ENCODE data around the gene SFRP5. TPM values are rescaled to one million over a fixed set of nuclear protein-coding genes. Genes with fewer than 3 reads are reported as not detected.

SFRP5 gene
- total and polyA plus RNA-seq, 2 donors (not counting 1 experiment from before 2014, with no cell fraction given) = not detected

- DNase-seq (peak; percentile 76), ATAC-seq (ENCODE audit: low read depth) (peak; percentile 70)
- Histone ChIP-seq H3K27ac (ENCODE audit: low read length in 2 of 2) (no peak overlapping the region), H3K9ac (ENCODE audit: low read length) (no peak overlapping the region), H3K4me1 (ENCODE audit: control insufficient read depth in 2 of 2, insufficient read depth in 2 of 2, low read length in 2 of 2) (peaks cover 5 to 6% of the 10 kb centered on the region in 2 donors), H3K4me3 (ENCODE audit: control extremely low read depth in 1 of 5, extremely low read depth in 1 of 5, insufficient read depth in 1 of 5, low read depth in 2 of 5, low read length in 4 of 5) (no peak overlapping the region), H4K20me1 (ENCODE audit: control insufficient read depth, insufficient read depth, low read length, poor library complexity, severe bottlenecking) (no peaks in the 10 kb centered on the region), H3K9me3 (ENCODE audit: control extremely low read depth in 1 of 3, control insufficient read depth in 2 of 3, insufficient read depth in 1 of 3, low read length in 2 of 3) (no peaks in the 10 kb centered on the region), H2AFZ (ENCODE audit: insufficient read depth, low read depth, low read length, poor library complexity, severe bottlenecking) (no peak overlapping the region), H3K36me3 (replicated peaks in 1 of 2; ENCODE audit: control extremely low read depth in 1 of 2, control insufficient read depth in 1 of 2, extremely low read depth in 1 of 2, insufficient read depth in 2 of 2, low read length in 1 of 2) (no peaks in the 10 kb centered on the region), H3K79me2 (ENCODE audit: control insufficient read depth, insufficient read depth, low read length) (no peaks in the 10 kb centered on the region), H3K27me3 (replicated peaks in 1 of 4; ENCODE audit: control extremely low read depth in 1 of 4, control insufficient read depth in 3 of 4, insufficient read depth in 4 of 4, low read length in 3 of 4) (peaks cover 0 to 3% (median 0%) of the 10 kb centered on the region in 4 experiments), H3K4me2 (replicated peaks; ENCODE audit: low read depth, low read length, poor library complexity, severe bottlenecking) (no peak overlapping the region)
- no peaks in the 10 kb centered on the region for H3K9me3 Mint-ChIP-seq (ENCODE audit: insufficient read depth)
- WGBS (ENCODE audit: insufficient coverage) = 77% methylated on average over 8 of the region's 9 CpGs
- POLR2A ChIA-PET = interaction anchor here (0.6 kb wide), 1 partner anchor 23 kb away, joined by 3 read pairs; no protein-coding TSS in a partner anchor
- no peak overlapping the region for H3K4me3 Mint-ChIP-seq
- H3K27me3 Mint-ChIP-seq = peaks cover 4% of the 10 kb centered on the region
- intact Hi-C loops (cut with micrococcal nuclease) = loop anchor here (1.0 to 2.0 kb wide), 5 partner anchors 17 to 325 kb away; partner anchors contain the start of gene AVPI1
- TF ChIP-seq EZH2 (IDR thresholded peaks at IDR 0.05; ENCODE audit: borderline replicate concordance, insufficient read depth, low read depth, low read length, poor library complexity, severe bottlenecking) = no peak
- peak; percentile 82 for TF ChIP-seq CTCF (IDR thresholded peaks at IDR 0.05)
- peaks cover 10% of the 10 kb centered on the region for H3K4me1 Mint-ChIP-seq
- CTCF ChIA-PET = interaction anchor here (0.8 to 11.1 kb wide), 16 partner anchors 13 to 293 kb away, joined by 3 to 267 read pairs (median 8); partner anchors contain the start of genes ANKRD2 and AVPI1
- H3K27ac Mint-ChIP-seq = peak overlapping the region; percentile 55
These were observed 40.3 kb downstream of the SFRP5 start for GRCh38 chr10:97731346-97732051.

- H2AFZ ChIP-seq (ENCODE audit: insufficient read depth, low read depth, low read length, poor library complexity, severe bottlenecking) = no peak overlapping the region
- H3K4me1 Mint-ChIP-seq = no peaks in the 10 kb centered on the region
- H3K27ac Mint-ChIP-seq = no peak overlapping the region
- no peaks in the 10 kb centered on the region for H4K20me1 ChIP-seq (ENCODE audit: control insufficient read depth, insufficient read depth, low read length, poor library complexity, severe bottlenecking)
- no peaks in the 10 kb centered on the region for H3K9me3 Mint-ChIP-seq (ENCODE audit: insufficient read depth)
- DNase-seq (no peak), ATAC-seq (ENCODE audit: low read depth) (no peak)
- intact Hi-C loops (cut with micrococcal nuclease) = no loop called here
- H3K27me3 ChIP-seq (replicated peaks in 1 of 4; ENCODE audit: control extremely low read depth in 1 of 4, control insufficient read depth in 3 of 4, insufficient read depth in 4 of 4, low read length in 3 of 4) = peaks cover 0 to 3% (median 0%) of the 10 kb centered on the region in 4 experiments
- H3K4me2 ChIP-seq (replicated peaks; ENCODE audit: low read depth, low read length, poor library complexity, severe bottlenecking) = no peak overlapping the region
- no peak overlapping the region for H3K9ac ChIP-seq (ENCODE audit: low read length)
- TF ChIP-seq EZH2 (IDR thresholded peaks at IDR 0.05; ENCODE audit: borderline replicate concordance, insufficient read depth, low read depth, low read length, poor library complexity, severe bottlenecking) = no peak
- TF ChIP-seq CTCF (IDR thresholded peaks at IDR 0.05) = no peak
- ChIA-PET CTCF (interaction anchor here (2.0 to 11.1 kb wide), 4 partner anchors 17 to 157 kb away, joined by 11 to 267 read pairs (median 38); partner anchors contain the start of gene ANKRD2), POLR2A (no interaction called here)
- H3K4me3 Mint-ChIP-seq = no peak overlapping the region
- no peaks in the 10 kb centered on the region for H3K4me1 ChIP-seq (ENCODE audit: control insufficient read depth in 2 of 2, insufficient read depth in 2 of 2, low read length in 2 of 2)
- WGBS (ENCODE audit: insufficient coverage) = no CpG with 5 or more reads among the region's 5 CpGs
- H3K27me3 Mint-ChIP-seq = peaks cover 12% of the 10 kb centered on the region
- H3K4me3 ChIP-seq (ENCODE audit: control extremely low read depth in 1 of 5, extremely low read depth in 1 of 5, insufficient read depth in 1 of 5, low read depth in 2 of 5, low read length in 4 of 5) = no peak overlapping the region
- no peaks in the 10 kb centered on the region for H3K36me3 ChIP-seq (replicated peaks in 1 of 2; ENCODE audit: control extremely low read depth in 1 of 2, control insufficient read depth in 1 of 2, extremely low read depth in 1 of 2, insufficient read depth in 2 of 2, low read length in 1 of 2)
- no peaks in the 10 kb centered on the region for H3K9me3 ChIP-seq (ENCODE audit: control extremely low read depth in 1 of 3, control insufficient read depth in 2 of 3, insufficient read depth in 1 of 3, low read length in 2 of 3)
- no peak overlapping the region for H3K27ac ChIP-seq (ENCODE audit: low read length in 2 of 2)
- H3K79me2 ChIP-seq (ENCODE audit: control insufficient read depth, insufficient read depth, low read length) = no peaks in the 10 kb centered on the region
These were observed 42.8 kb downstream of the SFRP5 start for GRCh38 chr10:97729014-97729413.
